ENCODE data around the gene PPP1R37.

PPP1R37 gene

DNA sequence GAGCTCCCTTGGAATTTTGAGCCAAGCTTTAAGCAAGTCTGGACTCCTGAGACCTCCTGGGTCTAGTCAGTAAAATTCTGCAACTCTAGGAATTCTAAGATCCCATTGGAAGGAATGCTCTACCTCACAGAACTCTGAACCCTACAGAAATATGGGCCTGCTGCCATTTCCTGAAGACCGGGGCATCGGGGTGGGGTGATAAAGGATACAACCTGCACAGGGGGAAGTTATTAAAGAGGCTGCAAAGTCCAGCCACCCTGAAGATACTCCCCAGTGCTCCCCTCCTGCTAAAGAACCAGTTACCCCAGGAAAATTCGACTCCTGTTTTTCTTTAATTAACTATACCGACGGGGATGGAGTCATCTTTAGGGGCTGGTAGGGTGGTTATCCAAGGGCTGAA is 2.4 kb upstream of the PPP1R37 start:
- Histone ChIP-seq H3K4me3 (IDR thresholded peaks at IDR 0.05; ENCODE audit: insufficient read depth, low read depth, low read length) (no peak overlapping the region), H3K4me1 (ENCODE audit: low read depth, poor library complexity, severe bottlenecking) (peaks cover 24% of the 10 kb centered on the region), H2AFZ (ENCODE audit: low read depth) (no peak overlapping the region), H3K36me3 (ENCODE audit: insufficient read depth) (peaks cover 6% of the 10 kb centered on the region; the same call in 1 of the 2 replicates), H4K20me1 (ENCODE audit: insufficient read depth) (no peaks in the 10 kb centered on the region), H3K27ac (no peak overlapping the region), H3K79me2 (ENCODE audit: insufficient read depth, low read depth) (peaks cover 28% of the 10 kb centered on the region), H3K9ac (no peak overlapping the region), H3K4me2 (no peak overlapping the region), H3K27me3 (ENCODE audit: insufficient read depth, low read depth) (no peaks in the 10 kb centered on the region)
- TF ChIP-seq, protein P1, sequence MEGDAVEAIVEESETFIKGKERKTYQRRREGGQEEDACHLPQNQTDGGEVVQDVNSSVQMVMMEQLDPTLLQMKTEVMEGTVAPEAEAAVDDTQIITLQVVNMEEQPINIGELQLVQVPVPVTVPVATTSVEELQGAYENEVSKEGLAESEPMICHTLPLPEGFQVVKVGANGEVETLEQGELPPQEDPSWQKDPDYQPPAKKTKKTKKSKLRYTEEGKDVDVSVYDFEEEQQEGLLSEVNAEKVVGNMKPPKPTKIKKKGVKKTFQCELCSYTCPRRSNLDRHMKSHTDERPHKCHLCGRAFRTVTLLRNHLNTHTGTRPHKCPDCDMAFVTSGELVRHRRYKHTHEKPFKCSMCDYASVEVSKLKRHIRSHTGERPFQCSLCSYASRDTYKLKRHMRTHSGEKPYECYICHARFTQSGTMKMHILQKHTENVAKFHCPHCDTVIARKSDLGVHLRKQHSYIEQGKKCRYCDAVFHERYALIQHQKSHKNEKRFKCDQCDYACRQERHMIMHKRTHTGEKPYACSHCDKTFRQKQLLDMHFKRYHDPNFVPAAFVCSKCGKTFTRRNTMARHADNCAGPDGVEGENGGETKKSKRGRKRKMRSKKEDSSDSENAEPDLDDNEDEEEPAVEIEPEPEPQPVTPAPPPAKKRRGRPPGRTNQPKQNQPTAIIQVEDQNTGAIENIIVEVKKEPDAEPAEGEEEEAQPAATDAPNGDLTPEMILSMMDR (conservative IDR thresholded peaks at IDR 0.05; ENCODE audit: low read depth, low read length): no peak

DNA sequence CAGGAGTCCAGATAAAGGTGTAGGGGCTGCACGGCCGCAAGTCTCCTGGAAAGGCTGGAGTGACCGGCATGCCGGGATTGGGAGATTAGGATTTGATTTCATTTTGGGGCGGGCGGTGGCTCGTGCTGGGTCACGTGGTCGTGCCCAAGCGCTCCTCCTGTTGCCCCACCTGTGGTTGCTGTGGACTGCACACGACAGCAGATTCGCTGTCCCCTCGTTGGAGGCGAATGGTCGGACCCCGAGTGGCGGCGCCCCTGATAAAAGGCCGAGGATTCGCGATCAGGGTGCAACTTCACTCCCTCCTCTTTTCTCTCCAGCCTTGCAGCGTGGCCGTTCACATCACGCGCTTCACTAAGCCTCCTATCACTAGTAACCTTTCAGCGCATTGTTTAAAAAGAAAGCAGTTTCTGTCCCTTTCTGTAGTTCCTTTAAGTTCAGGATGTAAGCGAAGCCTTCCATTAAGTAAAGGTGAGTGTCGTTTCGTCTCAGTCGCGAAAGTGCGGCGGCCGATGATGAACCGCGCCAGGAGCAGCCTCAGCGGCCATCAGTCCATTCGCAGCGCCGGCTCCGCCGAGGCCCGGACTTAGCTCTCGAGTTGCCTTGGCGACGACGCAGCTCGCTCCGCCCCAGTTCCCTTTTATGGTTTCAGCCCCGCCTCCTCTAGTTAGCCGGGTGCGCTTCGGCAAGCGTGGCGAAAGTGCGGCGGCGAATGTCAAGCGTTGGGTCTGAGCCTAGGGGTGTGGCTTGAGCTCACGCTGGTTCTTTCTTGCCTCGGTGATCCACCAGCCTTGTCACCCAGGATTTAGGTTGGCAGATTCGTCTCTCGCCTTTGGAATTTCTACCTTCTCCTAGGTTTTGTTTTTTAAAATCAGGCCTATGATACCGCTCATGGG is 1.7 kb upstream of the PPP1R37 start:
- Histone ChIP-seq H3K9ac (peak overlapping the region; percentile 52; the same call in 1 of the 2 replicates), H3K79me2 (ENCODE audit: insufficient read depth, low read depth) (peaks cover 34% of the 10 kb centered on the region), H3K27me3 (ENCODE audit: insufficient read depth, low read depth) (no peaks in the 10 kb centered on the region), H4K20me1 (ENCODE audit: insufficient read depth) (no peaks in the 10 kb centered on the region), H3K4me2 (peak overlapping the region; percentile 98), H3K4me3 (IDR thresholded peaks at IDR 0.05; ENCODE audit: insufficient read depth, low read depth, low read length) (no peak overlapping the region), H2AFZ (ENCODE audit: low read depth) (no peak overlapping the region), H3K36me3 (ENCODE audit: insufficient read depth) (peaks cover 6% of the 10 kb centered on the region; the same call in 1 of the 2 replicates), H3K4me1 (ENCODE audit: low read depth, poor library complexity, severe bottlenecking) (peaks cover 30% of the 10 kb centered on the region), H3K27ac (peak overlapping the region; percentile 62)
- TF ChIP-seq, protein P1 (conservative IDR thresholded peaks at IDR 0.05; ENCODE audit: low read depth, low read length): no peak

- H3K36me3 ChIP-seq (ENCODE audit: insufficient read depth): peaks cover 6% of the 10 kb centered on the region; the same call in 1 of the 2 replicates
- no peak overlapping the region; the same call in 1 of the 2 replicates for H3K27ac ChIP-seq
- peak overlapping the region; percentile 98 for H3K4me2 ChIP-seq
Observed at GRCh38 chr19:45094137-45094536, 1.2 kb downstream of the PPP1R37 start.

DNA sequence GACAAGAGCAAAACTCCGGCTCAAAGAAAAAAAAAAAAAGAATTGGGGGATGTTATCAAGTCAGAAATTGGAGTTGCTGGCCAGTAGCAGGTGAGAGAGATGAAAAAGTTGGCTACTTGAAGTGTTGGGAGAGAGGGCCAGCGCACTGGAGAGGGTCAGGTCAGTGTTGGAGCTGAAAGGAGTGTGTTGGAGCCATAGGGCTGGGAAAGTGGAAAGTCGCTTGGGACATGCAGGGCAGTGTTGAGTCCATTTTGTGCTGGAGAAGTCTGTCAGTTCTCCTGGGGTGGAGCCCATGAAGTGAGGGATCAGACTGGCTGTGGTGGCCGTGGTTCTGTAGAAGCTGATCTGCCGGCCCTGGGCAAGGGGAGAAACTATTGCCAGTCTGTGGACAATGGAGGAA is 1.7 kb downstream of the PPP1R37 start:
- Histone ChIP-seq H4K20me1 (ENCODE audit: insufficient read depth) (peaks cover 3% of the 10 kb centered on the region; the same call in 1 of the 2 replicates), H3K4me2 (peak overlapping the region; percentile 98; the same call in 1 of the 2 replicates), H3K9ac (no peak overlapping the region; the same call in 1 of the 2 replicates), H3K4me1 (ENCODE audit: low read depth, poor library complexity, severe bottlenecking) (peaks cover 52% of the 10 kb centered on the region), H3K27me3 (ENCODE audit: insufficient read depth, low read depth) (no peaks in the 10 kb centered on the region), H2AFZ (ENCODE audit: low read depth) (no peak overlapping the region), H3K36me3 (ENCODE audit: insufficient read depth) (peaks cover 6% of the 10 kb centered on the region; the same call in 1 of the 2 replicates), H3K79me2 (ENCODE audit: insufficient read depth, low read depth) (peaks cover 66% of the 10 kb centered on the region), H3K4me3 (IDR thresholded peaks at IDR 0.05; ENCODE audit: insufficient read depth, low read depth, low read length) (no peak overlapping the region), H3K27ac (no peak overlapping the region)
- TF ChIP-seq, protein P1 (conservative IDR thresholded peaks at IDR 0.05; ENCODE audit: low read depth, low read length): no peak

More at GRCh38 chr19:45094137-45094536, 1.2 kb downstream of the PPP1R37 start:
- H3K9ac ChIP-seq: peak overlapping the region; percentile 52; the same call in 1 of the 2 replicates
- H4K20me1 ChIP-seq (ENCODE audit: insufficient read depth): peaks cover 1% of the 10 kb centered on the region; the same call in 1 of the 2 replicates
- H3K4me3 ChIP-seq (IDR thresholded peaks at IDR 0.05; ENCODE audit: insufficient read depth, low read depth, low read length): no peak overlapping the region
- TF ChIP-seq, protein P1 (conservative IDR thresholded peaks at IDR 0.05; ENCODE audit: low read depth, low read length): no peak
- no peak overlapping the region for H2AFZ ChIP-seq (ENCODE audit: low read depth)
- peaks cover 52% of the 10 kb centered on the region for H3K4me1 ChIP-seq (ENCODE audit: low read depth, poor library complexity, severe bottlenecking)
- H3K27me3 ChIP-seq (ENCODE audit: insufficient read depth, low read depth): no peaks in the 10 kb centered on the region
- peaks cover 60% of the 10 kb centered on the region for H3K79me2 ChIP-seq (ENCODE audit: insufficient read depth, low read depth)

All from KMS-11 (cell line).